Measurements from ENCODE around the gene MSMB.
"Not testable (repeated sequence)": the region's sequence is repeated elsewhere in the genome, so short reads cannot be mapped to it uniquely, and the experiment has no call there.

Gene MSMB

DNA sequence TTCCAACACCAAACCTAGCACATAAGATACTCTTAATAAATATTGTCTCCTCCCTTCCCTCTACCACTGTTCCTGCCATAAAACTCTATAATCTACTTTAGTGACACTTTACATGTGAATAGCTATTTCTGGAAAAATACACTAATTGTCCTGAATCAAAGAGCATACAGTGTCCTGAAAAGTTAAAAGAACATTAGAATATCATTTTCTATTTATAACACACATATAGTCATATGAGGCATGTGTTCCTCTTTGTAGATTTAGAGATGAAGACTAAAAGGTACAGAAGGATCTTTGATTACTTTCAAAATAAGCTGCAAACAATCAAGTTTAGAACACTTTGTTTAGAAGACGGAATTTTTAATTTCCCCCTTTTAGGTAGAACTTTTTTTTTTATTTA lies 29.3 kb downstream of the MSMB start:
- Histone ChIP-seq H3K9me3 (ENCODE audit: control insufficient read depth in 1 of 2, low read length in 2 of 2) (no peaks in the 10 kb centered on the region), H3K27ac (ENCODE audit: low read length) (no peak overlapping the region), H3K4me1 (ENCODE audit: control insufficient read depth in 1 of 2, insufficient read depth in 2 of 2, low read length in 2 of 2) (peaks cover 31 to 34% of the 10 kb centered on the region in 2 donors), H3K27me3 (ENCODE audit: low read depth, low read length) (no peaks in the 10 kb centered on the region), H3K36me3 (ENCODE audit: control insufficient read depth in 1 of 2, insufficient read depth in 2 of 2, low read length in 2 of 2) (peaks cover 28 to 38% of the 10 kb centered on the region in 2 donors), H3K4me3 (ENCODE audit: low read depth in 1 of 2, low read length in 2 of 2) (no peak overlapping the region)

- no peaks in the 10 kb centered on the region for H3K27me3 ChIP-seq (ENCODE audit: low read depth, low read length)
- H3K36me3 ChIP-seq (ENCODE audit: control insufficient read depth in 1 of 2, insufficient read depth in 2 of 2, low read length in 2 of 2): peaks cover 34 to 38% of the 10 kb centered on the region in 2 donors
- H3K4me1 ChIP-seq (ENCODE audit: control insufficient read depth in 1 of 2, insufficient read depth in 2 of 2, low read length in 2 of 2): peaks cover 28% of the 10 kb centered on the region in 2 donors
- H3K9me3 ChIP-seq (ENCODE audit: control insufficient read depth in 1 of 2, low read length in 2 of 2): no peaks in the 10 kb centered on the region
- H3K4me3 ChIP-seq (ENCODE audit: low read depth in 1 of 2, low read length in 2 of 2): no peak overlapping the region
- no peak overlapping the region for H3K27ac ChIP-seq (ENCODE audit: low read length)
Measured at GRCh38 chr10:46016190-46016589, 29.9 kb downstream of the MSMB start.

DNA sequence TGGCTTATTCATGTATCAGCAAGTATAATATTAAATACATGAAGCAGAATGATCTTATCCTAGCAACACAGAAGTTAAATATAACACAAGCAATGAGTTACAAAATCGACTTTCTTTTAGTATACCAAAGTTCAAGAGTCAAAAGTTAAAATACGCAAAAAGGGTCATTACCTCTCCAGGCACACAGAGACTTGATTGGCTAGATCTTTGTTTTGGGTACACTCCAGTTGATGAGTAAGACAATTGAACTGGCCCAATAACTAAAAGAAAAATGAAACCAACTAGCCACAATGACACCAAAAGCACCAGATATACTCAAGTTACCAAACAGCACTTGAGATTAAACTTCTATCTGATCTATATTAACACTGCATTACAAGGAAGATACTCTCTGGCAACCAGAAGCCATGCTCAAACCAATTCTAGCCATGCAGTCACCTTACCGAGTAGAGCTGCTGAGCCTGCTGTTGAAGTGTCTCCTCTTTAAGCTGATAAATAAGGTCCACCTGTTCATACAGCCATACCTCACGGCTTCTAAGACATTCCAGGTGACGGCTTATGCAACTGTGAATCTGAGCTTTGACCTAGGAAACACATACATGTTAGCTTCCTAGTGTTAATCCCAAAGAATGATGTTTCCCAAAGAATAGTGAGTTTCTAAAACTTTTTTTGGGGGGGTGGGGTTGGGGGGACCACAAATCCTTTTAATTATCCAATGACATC lies 31.2 kb downstream of the MSMB start:
- Histone ChIP-seq H3K27ac (ENCODE audit: low read length) (no peak overlapping the region), H3K27me3 (ENCODE audit: low read depth, low read length) (no peaks in the 10 kb centered on the region), H3K9me3 (ENCODE audit: control insufficient read depth in 1 of 2, low read length in 2 of 2) (no peaks in the 10 kb centered on the region), H3K36me3 (ENCODE audit: control insufficient read depth in 1 of 2, insufficient read depth in 2 of 2, low read length in 2 of 2) (peaks cover 47 to 50% of the 10 kb centered on the region in 2 donors), H3K4me1 (ENCODE audit: control insufficient read depth in 1 of 2, insufficient read depth in 2 of 2, low read length in 2 of 2) (peaks cover 15 to 17% of the 10 kb centered on the region in 2 donors), H3K4me3 (ENCODE audit: low read depth in 1 of 2, low read length in 2 of 2) (no peak overlapping the region)

- Histone ChIP-seq H3K4me1 (ENCODE audit: control insufficient read depth in 1 of 2, insufficient read depth in 2 of 2, low read length in 2 of 2) (peaks cover 9 to 16% of the 10 kb centered on the region in 2 donors), H3K36me3 (ENCODE audit: control insufficient read depth in 1 of 2, insufficient read depth in 2 of 2, low read length in 2 of 2) (peaks cover 51 to 54% of the 10 kb centered on the region in 2 donors)
Measured at GRCh38 chr10:46014206-46014605, 31.9 kb downstream of the MSMB start.

DNA sequence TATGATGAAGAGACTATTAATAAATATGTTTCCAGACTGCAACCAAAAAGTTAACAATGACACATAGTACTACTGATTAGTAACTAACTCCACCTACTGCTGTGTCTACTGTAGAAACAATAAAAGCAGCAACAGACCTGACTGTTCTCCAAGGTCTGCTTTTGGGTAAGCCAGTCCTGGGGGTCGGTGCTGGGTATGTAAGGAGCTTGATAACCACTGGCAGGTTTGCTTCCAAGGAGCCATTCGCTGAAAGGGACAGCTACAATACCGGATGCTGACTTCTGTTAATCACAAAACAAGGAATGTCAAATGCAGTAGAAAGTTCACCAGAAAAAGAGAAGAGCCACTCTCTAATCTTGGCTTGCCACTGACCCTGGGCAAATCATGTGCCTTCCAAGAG lies 33.3 kb downstream of the MSMB start:
- peaks cover 66% of the 10 kb centered on the region in 2 donors for H3K36me3 ChIP-seq (ENCODE audit: control insufficient read depth in 1 of 2, insufficient read depth in 2 of 2, low read length in 2 of 2)
- no peaks in the 10 kb centered on the region for H3K9me3 ChIP-seq (ENCODE audit: control insufficient read depth in 1 of 2, low read length in 2 of 2)
- H3K27me3 ChIP-seq (ENCODE audit: low read depth, low read length): no peaks in the 10 kb centered on the region
- H3K27ac ChIP-seq (ENCODE audit: low read length): no peak overlapping the region
- peaks cover 0 to 2% of the 10 kb centered on the region in 2 donors for H3K4me1 ChIP-seq (ENCODE audit: control insufficient read depth in 1 of 2, insufficient read depth in 2 of 2, low read length in 2 of 2)
- H3K4me3 ChIP-seq (ENCODE audit: low read depth in 1 of 2, low read length in 2 of 2): no peak overlapping the region

More at GRCh38 chr10:46014206-46014605, 31.9 kb downstream of the MSMB start:
- Histone ChIP-seq H3K27me3 (ENCODE audit: low read depth, low read length) (no peaks in the 10 kb centered on the region), H3K27ac (ENCODE audit: low read length) (no peak overlapping the region), H3K4me3 (ENCODE audit: low read depth in 1 of 2, low read length in 2 of 2) (no peak overlapping the region), H3K9me3 (ENCODE audit: control insufficient read depth in 1 of 2, low read length in 2 of 2) (no peaks in the 10 kb centered on the region)

- Histone ChIP-seq H3K27ac (ENCODE audit: low read length) (peak overlapping the region; percentile 6), H3K36me3 (ENCODE audit: control insufficient read depth in 1 of 2, insufficient read depth in 2 of 2, low read length in 2 of 2) (peaks cover 53 to 89% of the 10 kb centered on the region in 2 donors), H3K9me3 (ENCODE audit: control insufficient read depth in 1 of 2, low read length in 2 of 2) (no peaks in the 10 kb centered on the region), H3K4me3 (ENCODE audit: low read depth in 1 of 2, low read length in 2 of 2) (no peak overlapping the region), H3K4me1 (ENCODE audit: control insufficient read depth in 1 of 2, insufficient read depth in 2 of 2, low read length in 2 of 2) (no peaks in the 10 kb centered on the region), H3K27me3 (ENCODE audit: low read depth, low read length) (no peaks in the 10 kb centered on the region)
Measured at GRCh38 chr10:46006219-46006618, 39.9 kb downstream of the MSMB start.

GRCh38 chr10:46005383-46005782 lies 40.7 kb downstream of the MSMB start:
- H3K4me3 ChIP-seq (ENCODE audit: low read depth in 1 of 2, low read length in 2 of 2): no peak overlapping the region
- no peak overlapping the region for H3K27ac ChIP-seq (ENCODE audit: low read length)
- peaks cover 55 to 85% of the 10 kb centered on the region in 2 donors for H3K36me3 ChIP-seq (ENCODE audit: control insufficient read depth in 1 of 2, insufficient read depth in 2 of 2, low read length in 2 of 2)
- H3K4me1 ChIP-seq (ENCODE audit: control insufficient read depth in 1 of 2, insufficient read depth in 2 of 2, low read length in 2 of 2): no peaks in the 10 kb centered on the region
- no peaks in the 10 kb centered on the region for H3K27me3 ChIP-seq (ENCODE audit: low read depth, low read length)
- H3K9me3 ChIP-seq (ENCODE audit: control insufficient read depth in 1 of 2, low read length in 2 of 2): no peaks in the 10 kb centered on the region

- Histone ChIP-seq H3K9me3 (ENCODE audit: control insufficient read depth in 1 of 2, low read length in 2 of 2) (no peaks in the 10 kb centered on the region), H3K36me3 (ENCODE audit: control insufficient read depth in 1 of 2, insufficient read depth in 2 of 2, low read length in 2 of 2) (peaks cover 51 to 85% of the 10 kb centered on the region in 2 donors), H3K4me1 (ENCODE audit: control insufficient read depth in 1 of 2, insufficient read depth in 2 of 2, low read length in 2 of 2) (no peaks in the 10 kb centered on the region), H3K27me3 (ENCODE audit: low read depth, low read length) (no peaks in the 10 kb centered on the region), H3K4me3 (ENCODE audit: low read depth in 1 of 2, low read length in 2 of 2) (no peak overlapping the region), H3K27ac (ENCODE audit: low read length) (no peak overlapping the region)
Measured at GRCh38 chr10:46004963-46005362, 41.1 kb downstream of the MSMB start.

GRCh38 chr10:46002916-46003693 lies 43.0 kb downstream of the MSMB start:
- H3K36me3 ChIP-seq (ENCODE audit: control insufficient read depth in 1 of 2, insufficient read depth in 2 of 2, low read length in 2 of 2): peaks cover 41 to 73% of the 10 kb centered on the region in 2 donors

DNA sequence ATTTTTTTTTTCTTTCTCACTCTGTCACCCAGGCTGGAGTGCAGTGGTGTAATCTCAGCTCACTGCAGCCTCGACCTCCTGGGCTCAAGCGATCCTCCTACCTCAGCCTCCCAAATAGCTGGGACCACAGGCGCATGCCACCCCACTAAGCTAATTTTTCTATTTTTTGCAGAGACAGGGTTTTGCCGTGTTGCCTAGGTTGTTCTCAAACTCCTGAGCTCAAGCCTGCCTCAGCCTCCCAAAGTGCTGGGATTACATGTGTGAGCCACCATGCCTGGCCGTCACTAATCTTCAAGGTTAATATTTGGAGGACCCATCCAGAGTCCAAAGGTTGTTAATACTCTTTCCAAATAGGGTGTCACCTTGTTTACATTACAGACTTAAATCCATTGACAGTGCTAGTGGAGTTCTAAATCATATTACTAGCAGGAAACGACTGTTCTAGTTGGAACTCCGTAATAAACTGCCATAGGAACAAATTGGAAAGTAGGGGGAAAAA lies 43.8 kb downstream of the MSMB start:
- not testable (repeated sequence) for H3K4me3 ChIP-seq (ENCODE audit: low read depth in 1 of 2, low read length in 2 of 2); H3K4me1 ChIP-seq (ENCODE audit: control insufficient read depth in 1 of 2, insufficient read depth in 2 of 2, low read length in 2 of 2); H3K27ac ChIP-seq (ENCODE audit: low read length); H3K27me3 ChIP-seq (ENCODE audit: low read depth, low read length); H3K9me3 ChIP-seq (ENCODE audit: control insufficient read depth in 1 of 2, low read length in 2 of 2)
- H3K36me3 ChIP-seq (ENCODE audit: control insufficient read depth in 1 of 2, insufficient read depth in 2 of 2, low read length in 2 of 2): peaks cover 41 to 65% of the 10 kb centered on the region in 2 donors

More at GRCh38 chr10:46002916-46003693, 43.0 kb downstream of the MSMB start:
- H3K27ac ChIP-seq (ENCODE audit: low read length): no peak overlapping the region
- H3K4me1 ChIP-seq (ENCODE audit: control insufficient read depth in 1 of 2, insufficient read depth in 2 of 2, low read length in 2 of 2): no peaks in the 10 kb centered on the region
- no peaks in the 10 kb centered on the region for H3K9me3 ChIP-seq (ENCODE audit: control insufficient read depth in 1 of 2, low read length in 2 of 2)
- H3K4me3 ChIP-seq (ENCODE audit: low read depth in 1 of 2, low read length in 2 of 2): no peak overlapping the region
- no peaks in the 10 kb centered on the region for H3K27me3 ChIP-seq (ENCODE audit: low read depth, low read length)

DNA sequence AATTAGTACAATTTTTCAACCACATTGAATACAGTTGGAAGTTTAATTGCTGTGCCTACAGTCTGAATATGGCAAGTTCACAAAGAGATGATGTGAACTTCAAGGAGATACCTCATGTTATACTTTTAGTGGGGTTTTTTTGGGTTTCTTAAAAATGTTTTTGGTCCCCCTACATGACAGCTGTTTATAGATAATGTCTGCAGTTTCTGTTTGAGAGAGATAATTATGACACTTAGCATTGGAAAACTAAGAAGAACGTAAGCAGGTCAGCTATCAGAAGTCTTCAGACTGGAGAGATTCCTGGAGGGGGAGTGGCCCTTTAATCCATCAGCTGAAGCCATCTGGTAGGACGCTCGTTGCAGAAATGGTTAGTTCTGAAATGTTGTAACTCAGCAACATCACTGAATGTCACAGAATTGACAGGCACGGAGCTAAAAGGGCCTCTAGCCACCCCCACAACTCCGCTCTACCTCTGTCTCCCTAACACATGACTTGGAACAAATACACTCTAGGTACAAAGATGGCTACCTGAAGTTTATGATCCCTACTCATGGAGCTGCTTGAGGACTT lies 44.8 kb downstream of the MSMB start:
- no peaks in the 10 kb centered on the region for H3K27me3 ChIP-seq (ENCODE audit: low read depth, low read length)
- no peaks in the 10 kb centered on the region for H3K4me1 ChIP-seq (ENCODE audit: control insufficient read depth in 1 of 2, insufficient read depth in 2 of 2, low read length in 2 of 2)
- no peak overlapping the region for H3K4me3 ChIP-seq (ENCODE audit: low read depth in 1 of 2, low read length in 2 of 2)
- no peaks in the 10 kb centered on the region for H3K9me3 ChIP-seq (ENCODE audit: control insufficient read depth in 1 of 2, low read length in 2 of 2)
- peaks cover 41 to 56% of the 10 kb centered on the region in 2 donors for H3K36me3 ChIP-seq (ENCODE audit: control insufficient read depth in 1 of 2, insufficient read depth in 2 of 2, low read length in 2 of 2)
- no peak overlapping the region for H3K27ac ChIP-seq (ENCODE audit: low read length)
